NB4 (cell line): ENCODE results near the gene TMEM25.

ENCODE experiments used
- POLR2A ChIP-seq: IDR thresholded peaks from 2 replicates; pipeline ENCODE4 v1.6.1; 2011; ENCODE audit warnings: mild to moderate bottlenecking; ENCODE audit not compliant: insufficient read length; ENCODE audit errors: extremely low read depth
- TF ChIP-seq, protein P1 (sequence below): IDR thresholded peaks from one replicate; pipeline ENCODE4 v1.5.1; 2012; ENCODE audit warnings: low read depth, low read length

DNA sequence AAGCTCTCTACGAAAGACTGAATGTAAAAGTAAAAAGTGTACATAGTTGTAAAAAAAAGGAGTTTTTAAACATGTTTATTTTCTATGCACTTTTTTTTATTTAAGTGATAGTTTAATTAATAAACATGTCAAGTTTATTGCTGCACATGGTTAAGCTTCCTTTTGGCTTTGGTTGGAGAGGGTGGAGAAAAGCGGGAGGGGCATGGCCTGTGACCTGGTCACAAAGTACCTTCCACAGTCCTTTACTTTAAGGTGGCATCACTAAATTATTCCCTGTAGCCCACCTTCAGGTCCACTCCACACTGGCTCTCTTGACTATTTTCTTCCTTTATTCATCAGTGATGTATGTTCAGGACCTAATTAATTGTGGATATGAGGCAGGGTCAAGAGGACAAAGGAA lies 4.3 kb upstream of the TMEM25 start:
- TF ChIP-seq, protein P1, sequence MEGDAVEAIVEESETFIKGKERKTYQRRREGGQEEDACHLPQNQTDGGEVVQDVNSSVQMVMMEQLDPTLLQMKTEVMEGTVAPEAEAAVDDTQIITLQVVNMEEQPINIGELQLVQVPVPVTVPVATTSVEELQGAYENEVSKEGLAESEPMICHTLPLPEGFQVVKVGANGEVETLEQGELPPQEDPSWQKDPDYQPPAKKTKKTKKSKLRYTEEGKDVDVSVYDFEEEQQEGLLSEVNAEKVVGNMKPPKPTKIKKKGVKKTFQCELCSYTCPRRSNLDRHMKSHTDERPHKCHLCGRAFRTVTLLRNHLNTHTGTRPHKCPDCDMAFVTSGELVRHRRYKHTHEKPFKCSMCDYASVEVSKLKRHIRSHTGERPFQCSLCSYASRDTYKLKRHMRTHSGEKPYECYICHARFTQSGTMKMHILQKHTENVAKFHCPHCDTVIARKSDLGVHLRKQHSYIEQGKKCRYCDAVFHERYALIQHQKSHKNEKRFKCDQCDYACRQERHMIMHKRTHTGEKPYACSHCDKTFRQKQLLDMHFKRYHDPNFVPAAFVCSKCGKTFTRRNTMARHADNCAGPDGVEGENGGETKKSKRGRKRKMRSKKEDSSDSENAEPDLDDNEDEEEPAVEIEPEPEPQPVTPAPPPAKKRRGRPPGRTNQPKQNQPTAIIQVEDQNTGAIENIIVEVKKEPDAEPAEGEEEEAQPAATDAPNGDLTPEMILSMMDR = no peak
- no peak for TF ChIP-seq POLR2A
